ENCODE results near the gene NLRP12.
"Not testable (repeated sequence)": the region's sequence is repeated elsewhere in the genome, so short reads cannot be mapped to it uniquely, and the experiment has no call there.

Gene NLRP12

DNA sequence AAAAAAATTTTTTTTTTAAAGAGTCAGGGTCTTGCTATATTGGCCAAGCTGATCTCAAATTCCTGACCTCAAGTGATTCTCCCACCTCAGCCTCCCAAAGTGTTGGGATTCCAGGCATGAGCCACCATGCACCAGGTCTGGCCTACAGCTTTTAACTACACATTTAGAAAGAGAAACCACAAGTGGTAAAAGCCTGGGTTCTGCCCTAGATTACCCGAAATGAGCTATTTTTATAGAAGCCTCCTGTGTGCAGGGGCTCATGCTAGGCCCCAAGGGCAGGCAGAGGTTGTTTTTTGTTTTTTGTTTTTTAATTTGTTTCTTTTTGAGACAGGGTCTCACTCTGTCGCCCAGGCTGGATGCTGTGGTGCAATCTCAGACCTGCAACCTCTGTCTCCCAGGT, 29.6 kb upstream of the NLRP12 start:
- no peak for DNase-seq (ENCODE audit: low read depth)
- TF ChIP-seq, protein P1, sequence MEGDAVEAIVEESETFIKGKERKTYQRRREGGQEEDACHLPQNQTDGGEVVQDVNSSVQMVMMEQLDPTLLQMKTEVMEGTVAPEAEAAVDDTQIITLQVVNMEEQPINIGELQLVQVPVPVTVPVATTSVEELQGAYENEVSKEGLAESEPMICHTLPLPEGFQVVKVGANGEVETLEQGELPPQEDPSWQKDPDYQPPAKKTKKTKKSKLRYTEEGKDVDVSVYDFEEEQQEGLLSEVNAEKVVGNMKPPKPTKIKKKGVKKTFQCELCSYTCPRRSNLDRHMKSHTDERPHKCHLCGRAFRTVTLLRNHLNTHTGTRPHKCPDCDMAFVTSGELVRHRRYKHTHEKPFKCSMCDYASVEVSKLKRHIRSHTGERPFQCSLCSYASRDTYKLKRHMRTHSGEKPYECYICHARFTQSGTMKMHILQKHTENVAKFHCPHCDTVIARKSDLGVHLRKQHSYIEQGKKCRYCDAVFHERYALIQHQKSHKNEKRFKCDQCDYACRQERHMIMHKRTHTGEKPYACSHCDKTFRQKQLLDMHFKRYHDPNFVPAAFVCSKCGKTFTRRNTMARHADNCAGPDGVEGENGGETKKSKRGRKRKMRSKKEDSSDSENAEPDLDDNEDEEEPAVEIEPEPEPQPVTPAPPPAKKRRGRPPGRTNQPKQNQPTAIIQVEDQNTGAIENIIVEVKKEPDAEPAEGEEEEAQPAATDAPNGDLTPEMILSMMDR (conservative IDR thresholded peaks at IDR 0.05; ENCODE audit: low read depth, low read length) = no peak
- H3K4me3 ChIP-seq (ENCODE audit: low read length) = no peak overlapping the region

- TF ChIP-seq, protein P1 (conservative IDR thresholded peaks at IDR 0.05; ENCODE audit: low read depth, low read length) = no peak
- no peak overlapping the region for H3K4me3 ChIP-seq (ENCODE audit: low read length)
- no peak for DNase-seq (ENCODE audit: low read depth)
These were observed 25.1 kb upstream of the NLRP12 start for GRCh38 chr19:53849237-53849676.

GRCh38 chr19:53847555-53847954, 23.4 kb upstream of the NLRP12 start:
- DNase-seq (ENCODE audit: low read depth) = no peak
- no peak overlapping the region for H3K4me3 ChIP-seq (ENCODE audit: low read length)
- TF ChIP-seq, protein P1 (conservative IDR thresholded peaks at IDR 0.05; ENCODE audit: low read depth, low read length) = no peak

- TF ChIP-seq, protein P1 (conservative IDR thresholded peaks at IDR 0.05; ENCODE audit: low read depth, low read length) = no peak
- DNase-seq (ENCODE audit: low read depth) = no peak
- H3K4me3 ChIP-seq (ENCODE audit: low read length) = no peak overlapping the region
These were observed 20.7 kb upstream of the NLRP12 start for GRCh38 chr19:53844849-53845246.

- DNase-seq (ENCODE audit: low read depth); H3K4me3 ChIP-seq (ENCODE audit: low read length): not testable (repeated sequence)
These were observed 16.8 kb upstream of the NLRP12 start for GRCh38 chr19:53840914-53841313.

GRCh38 chr19:53840241-53840640, 16.1 kb upstream of the NLRP12 start:
- not testable (repeated sequence) for DNase-seq (ENCODE audit: low read depth); H3K4me3 ChIP-seq (ENCODE audit: low read length)

- H3K4me3 ChIP-seq (ENCODE audit: low read length); DNase-seq (ENCODE audit: low read depth): not testable (repeated sequence)
These were observed 14.3 kb upstream of the NLRP12 start for GRCh38 chr19:53838446-53838845.

- DNase-seq (ENCODE audit: low read depth); H3K4me3 ChIP-seq (ENCODE audit: low read length): not testable (repeated sequence)
These were observed 8.7 kb upstream of the NLRP12 start for GRCh38 chr19:53832861-53833260.

- TF ChIP-seq, protein P1 (conservative IDR thresholded peaks at IDR 0.05; ENCODE audit: low read depth, low read length) = no peak
- H3K4me3 ChIP-seq (ENCODE audit: low read length) = no peak overlapping the region
- DNase-seq (ENCODE audit: low read depth) = no peak
These were observed 4.4 kb upstream of the NLRP12 start for GRCh38 chr19:53828531-53828930.
